ENCODE data around the gene GNPTG.

GRCh38 chr16:1357906-1358566, 6.3 kb downstream of the GNPTG start:
- no peak for TF ChIP-seq POLR2A (IDR thresholded peaks at IDR 0.05)
- TF ChIP-seq, protein P1, sequence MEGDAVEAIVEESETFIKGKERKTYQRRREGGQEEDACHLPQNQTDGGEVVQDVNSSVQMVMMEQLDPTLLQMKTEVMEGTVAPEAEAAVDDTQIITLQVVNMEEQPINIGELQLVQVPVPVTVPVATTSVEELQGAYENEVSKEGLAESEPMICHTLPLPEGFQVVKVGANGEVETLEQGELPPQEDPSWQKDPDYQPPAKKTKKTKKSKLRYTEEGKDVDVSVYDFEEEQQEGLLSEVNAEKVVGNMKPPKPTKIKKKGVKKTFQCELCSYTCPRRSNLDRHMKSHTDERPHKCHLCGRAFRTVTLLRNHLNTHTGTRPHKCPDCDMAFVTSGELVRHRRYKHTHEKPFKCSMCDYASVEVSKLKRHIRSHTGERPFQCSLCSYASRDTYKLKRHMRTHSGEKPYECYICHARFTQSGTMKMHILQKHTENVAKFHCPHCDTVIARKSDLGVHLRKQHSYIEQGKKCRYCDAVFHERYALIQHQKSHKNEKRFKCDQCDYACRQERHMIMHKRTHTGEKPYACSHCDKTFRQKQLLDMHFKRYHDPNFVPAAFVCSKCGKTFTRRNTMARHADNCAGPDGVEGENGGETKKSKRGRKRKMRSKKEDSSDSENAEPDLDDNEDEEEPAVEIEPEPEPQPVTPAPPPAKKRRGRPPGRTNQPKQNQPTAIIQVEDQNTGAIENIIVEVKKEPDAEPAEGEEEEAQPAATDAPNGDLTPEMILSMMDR (IDR thresholded peaks at IDR 0.05) = no peak
